K562 (cell line): ENCODE results near the gene CCSER1. TPM values are rescaled to one million over a fixed set of nuclear protein-coding genes. Genes with fewer than 3 reads are reported as not detected.

Experiments used
- ATAC-seq: fragments of 200-7000 bp; cut with Tn5 transposase; 3 replicates; pipeline ENCODE4 v1.9.1; 2020; ENCODE audit warnings: moderate library complexity
- BruUV-seq: library from RNA; stranded (reverse); fragments of 400-500 nt; replicated peaks from 2 replicates; lab custom pipeline; 2021; lab: Mats Ljungman, UMichigan
- CTCF ChIA-PET: fragments of 300-600 bp; formaldehyde crosslinking; extraction: SDS; loops from one replicate; lab custom pipeline; 2021; ENCODE audit warnings: low intra/inter-chr PET ratio; lab: Yijun Ruan, JAX
- POLR2A ChIA-PET: fragments of 300-600, 350-650 bp; sonication (Branson Sonifier 250); formaldehyde crosslinking; extraction: SDS; loops from one replicate; lab custom pipeline; 2021; ENCODE audit warnings: antibody characterized with exemption, inconsistent platforms; lab: Yijun Ruan, JAX
- DNase-seq, 4 experiments: peaks; one replicate each; pipeline versions ENCODE4 v3.0.0 to v3.0.0-alpha.2; 2011 to 2018; ENCODE audit warnings: low spot score in 3 of 4, mixed read lengths in 3 of 4; ENCODE audit errors: extremely low read depth in 1 of 4
- FAIRE-seq: peaks from 2 replicates; lab custom pipeline; 2011; peaks lifted over from hg19 to GRCh38; lab: Jason Lieb, UNC
- H2AFZ ChIP-seq: 2 replicates; pipeline ENCODE4 v1.6.0; 2011; ENCODE audit warnings: low read depth, low read length, control low read depth, inconsistent platforms
- H3K27ac ChIP-seq: fragments of 200-600 bp; 3 replicates; pipeline ENCODE4 v1.8.0; 2011; ENCODE audit warnings: low read depth, mild to moderate bottlenecking, control low read depth, inconsistent platforms, low read length, moderate library complexity, mixed read lengths; ENCODE audit errors: extremely low read depth
- H3K27me3 ChIP-seq, 2 experiments: fragments of 300-600 bp in 1 of 2; 2 replicates in 1 of 2; 3 replicates in 1 of 2; pipeline versions ENCODE4 v1.6.0 to v1.8.0; 2011; ENCODE audit warnings: inconsistent platforms in 2 of 2, low read length in 2 of 2, mild to moderate bottlenecking in 1 of 2, mixed read lengths in 1 of 2, moderate library complexity in 1 of 2; ENCODE audit not compliant: control insufficient read depth in 2 of 2, insufficient read depth in 2 of 2
- H3K36me3 ChIP-seq: fragments of 300-600 bp; 3 replicates; pipeline ENCODE4 v1.8.0; 2011; ENCODE audit warnings: mild to moderate bottlenecking, low read length, inconsistent platforms; ENCODE audit not compliant: control insufficient read depth, insufficient read depth
- H3K4me1 ChIP-seq, 2 experiments: fragments of 200-600 bp in 1 of 2; replicated peaks in 1 of 2; 2 replicates in 1 of 2; 3 replicates in 1 of 2; pipeline versions ENCODE4 v1.5.1 to v1.8.0; 2011; ENCODE audit warnings: inconsistent platforms in 2 of 2, low read length in 2 of 2, mild to moderate bottlenecking in 1 of 2, mixed read lengths in 1 of 2, moderate library complexity in 1 of 2; ENCODE audit not compliant: control insufficient read depth in 2 of 2, insufficient read depth in 2 of 2
- H3K4me2 ChIP-seq: 2 replicates; pipeline ENCODE4 v1.6.1; 2011; ENCODE audit warnings: low read length, control low read depth, inconsistent platforms, mixed read lengths; ENCODE audit not compliant: insufficient read depth
- H3K4me3 ChIP-seq: fragments of 200-600 bp; sonication (generic), shearing (Covaris generic); 2 replicates; pipeline ENCODE4 v1.5.1; 2016; ENCODE audit warnings: control low read depth, inconsistent platforms
- H3K79me2 ChIP-seq: fragments of 200-600 bp; 3 replicates; pipeline ENCODE4 v1.8.0; 2011; ENCODE audit warnings: low read length, inconsistent platforms; ENCODE audit not compliant: control insufficient read depth, insufficient read depth
- H3K9ac ChIP-seq, 2 experiments: 2 replicates each; pipeline versions ENCODE4 v1.6.0 to v1.6.1; 2011; ENCODE audit warnings: low read depth in 2 of 2, low read length in 2 of 2, control low read depth in 1 of 2, inconsistent platforms in 1 of 2, mild to moderate bottlenecking in 1 of 2, mixed read lengths in 1 of 2; ENCODE audit not compliant: insufficient read depth in 1 of 2
- H3K9me1 ChIP-seq: one replicate; pipeline ENCODE4 v1.6.0; 2011; ENCODE audit warnings: inconsistent platforms, mild to moderate bottlenecking, low read length, moderate library complexity; ENCODE audit not compliant: control insufficient read depth, insufficient read depth
- H3K9me3 ChIP-seq: replicated peaks from 2 replicates; pipeline ENCODE4 v1.5.1; 2011; ENCODE audit warnings: low read depth, low read length, inconsistent platforms; ENCODE audit not compliant: control insufficient read depth, insufficient read depth
- H4K20me1 ChIP-seq: replicated peaks from 2 replicates; pipeline ENCODE4 v1.6.1; 2011; ENCODE audit warnings: low read length, inconsistent platforms, mixed read lengths; ENCODE audit not compliant: control insufficient read depth, insufficient read depth
- ATF4 ChIP-seq: fragments of 450-650 bp; formaldehyde crosslinking; IDR thresholded peaks from 2 replicates; pipeline ENCODE4 v1.4.0; 2022; ENCODE audit warnings: mild to moderate bottlenecking, moderate library complexity
- CHAMP1 ChIP-seq: fragments of 450-650 bp; IDR thresholded peaks from 2 replicates; pipeline ENCODE4 v1.6.1; 2016; ENCODE audit warnings: mild to moderate bottlenecking
- CREM ChIP-seq: IDR thresholded peaks from 2 replicates; pipeline ENCODE4 v1.6.1; 2014; ENCODE audit warnings: antibody characterized with exemption, low read depth
- CSDE1 ChIP-seq, 2 experiments: fragments of 450-650 bp; IDR thresholded peaks; 2 replicates each; pipeline ENCODE4 v1.6.1; 2016; ENCODE audit warnings: mild to moderate bottlenecking in 1 of 2
- NFIC ChIP-seq: fragments of 450-650 bp; IDR thresholded peaks from 2 replicates; pipeline ENCODE4 v1.6.1; 2017; ENCODE audit warnings: mild to moderate bottlenecking, inconsistent platforms
- TAF1 ChIP-seq: IDR thresholded peaks from 2 replicates; pipeline ENCODE4 v1.6.1; 2011; ENCODE audit warnings: mild to moderate bottlenecking, low read length, moderate library complexity; ENCODE audit not compliant: insufficient read depth, control insufficient read depth, severe bottlenecking; ENCODE audit errors: extremely low read depth
- ZNF77 ChIP-seq: fragments of 250-450 bp; sonication (Bioruptor Pico); IDR thresholded peaks from 2 replicates; pipeline ENCODE4 v1.5.0; 2020
- WGBS: fragments of 100-300 bp; shearing (Covaris generic); methylation state at CpG from one replicate; pipeline ENCODE4 v1.1.6; 2016; ENCODE audit warnings: low coverage, mixed read lengths; ENCODE audit not compliant: insufficient coverage; ENCODE audit errors: missing lambda C conversion rate; 5-methylcytosine and 5-hydroxymethylcytosine counted together
- in situ Hi-C: fragments of 300-500 bp; cut with MboI; formaldehyde crosslinking; loops from 4 replicates; pipeline ENCODE4 v1.15.0; 2018; ENCODE audit warnings: inconsistent platforms, mixed read lengths
- intact Hi-C: fragments of 100-400 bp; cut with micrococcal nuclease; formaldehyde crosslinking; loops from 2 replicates; pipeline ENCODE4 v1.14.2; 2022
- polyA plus RNA-seq, 8 experiments: library from polyadenylated mRNA; depleted of rRNA in 4 of 8; stranded (reverse) in 5 of 8; unstranded in 3 of 8; fragments of >200 nt; fragmentation: Nextera tagmentation in 2 of 8; fragmentation: Illumina TruSeq in 1 of 8; extraction: Ambion mirVana in 2 of 8; extraction: Trizol in 1 of 8; gene quantifications; 2 replicates each; pipeline versions ENCODE4 v1.2.1 to v1.2.3, GENCODE V29; 2011 to 2014; ENCODE audit warnings: inconsistent platforms in 1 of 8, missing spikeins in 1 of 8
- total RNA-seq, 7 experiments: library from RNA; depleted of rRNA in 6 of 7; stranded (reverse); fragments of >200 nt in 6 of 7; fragmentation: Illumina TruSeq in 2 of 7; extraction: Trizol in 2 of 7; gene quantifications; 2 replicates each; pipeline versions ENCODE4 v1.2.1 to v1.2.3, GENCODE V29; 2011 to 2021; ENCODE audit warnings: low replicate concordance in 1 of 7

The CCSER1 gene
- total and polyA plus RNA-seq, 9 of the 15 experiments (the other 6 are each of a cell fraction or from before 2014, with no cell fraction given): not detected

GRCh38 chr4:91284480-91284879 lies 1157.3 kb downstream of the CCSER1 start:
- TF ChIP-seq ATF4 (CRISPR knock-in tag) (no peak), ZNF77 (CRISPR knock-in tag) (no peak), TAF1 (no peak), CHAMP1 (no peak), CREM (no peak), CSDE1 (IDR thresholded peaks at IDR 0.05) (no peak), NFIC (no peak)
- ChIA-PET CTCF (no interaction called here), POLR2A (no interaction called here)
- Histone ChIP-seq H3K9me3 (peaks cover 2% of the 10 kb centered on the region; the same call in 1 of the 2 replicates), H3K4me2 (no peak overlapping the region), H2AFZ (no peak overlapping the region), H3K27ac (no peak overlapping the region), H3K36me3 (no peaks in the 10 kb centered on the region), H3K9me1 (no peaks in the 10 kb centered on the region), H3K4me1 (no peaks in the 10 kb centered on the region), H3K27me3 (no peaks in the 10 kb centered on the region), H4K20me1 (no peaks in the 10 kb centered on the region), H3K4me3 (no peak overlapping the region), H3K9ac (no peak overlapping the region), H3K79me2 (no peaks in the 10 kb centered on the region)
- DNase-seq (no peak), ATAC-seq (no peak), FAIRE-seq (no peak)
- in situ Hi-C loops (no loop called here), intact Hi-C loops (no loop called here)
- BruUV-seq: no TSS peak
- 0% methylated on average over 3 of the region's 3 CpGs for WGBS
